HG03442 (cell line): ENCODE data around the gene GATB.

Experiments
- ATAC-seq: cut with Tn5 transposase; IDR thresholded peaks from one replicate; pipeline ENCODE4 v1.9.1; 2021; ENCODE audit warnings: mild to moderate bottlenecking, moderate library complexity; ENCODE audit not compliant: unreplicated experiment

GATB gene

DNA sequence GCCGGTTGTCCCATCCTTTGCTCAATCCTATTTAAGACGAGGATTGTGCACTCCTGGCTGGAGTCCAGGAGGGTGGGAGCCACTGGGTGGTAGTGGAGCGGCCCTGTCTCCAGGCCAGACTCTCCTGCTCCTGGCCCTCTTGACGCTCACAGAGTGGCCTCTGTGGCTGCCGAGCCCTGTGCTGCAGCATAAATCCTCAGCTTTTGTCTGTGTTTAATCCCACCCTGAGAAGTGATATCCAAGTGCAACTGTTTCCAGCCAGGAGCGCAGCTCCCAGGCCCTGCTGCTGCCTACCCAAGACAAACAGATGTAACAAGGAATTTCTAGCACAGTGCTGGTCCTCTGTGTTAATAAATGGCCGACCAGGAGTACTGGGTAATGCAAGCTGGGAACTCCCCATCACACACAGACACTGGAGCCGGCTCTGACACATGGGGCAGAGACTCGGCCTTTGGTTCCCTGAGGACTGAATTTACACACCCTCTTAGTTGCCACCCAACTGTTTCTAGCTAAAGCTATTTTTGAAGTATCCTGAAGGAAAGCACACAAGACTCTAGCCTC is 85.3 kb downstream of the GATB start:
- no peak for ATAC-seq

DNA sequence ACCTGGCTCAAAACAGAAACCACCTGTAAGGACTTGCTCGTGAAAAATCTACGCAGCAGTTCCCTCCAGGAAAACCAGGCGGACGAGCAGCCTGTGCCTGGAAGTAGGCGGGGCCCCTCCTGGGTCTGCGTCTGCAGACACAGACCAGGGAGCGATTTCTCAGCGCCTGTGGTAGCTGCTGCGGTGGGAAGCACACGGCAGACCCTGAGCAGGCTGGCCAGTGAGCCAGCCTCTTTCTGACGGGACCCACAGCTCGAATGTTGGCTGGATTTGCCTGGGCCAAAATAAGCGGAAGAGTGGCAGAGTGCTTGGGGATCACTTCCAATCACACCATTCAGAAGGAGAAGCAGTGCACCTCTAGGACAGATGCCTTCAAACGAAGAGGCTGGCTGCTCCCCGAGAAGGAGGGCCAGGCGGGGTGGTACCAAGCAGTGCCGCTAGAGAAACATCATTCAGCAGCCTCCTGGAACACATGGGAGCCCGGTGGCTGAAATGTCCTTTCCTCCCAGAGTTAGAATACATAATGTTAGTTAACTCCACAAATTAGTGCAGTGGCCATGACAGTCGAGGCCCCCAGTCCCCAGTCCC is 85.9 kb downstream of the GATB start:
- ATAC-seq = no peak

DNA sequence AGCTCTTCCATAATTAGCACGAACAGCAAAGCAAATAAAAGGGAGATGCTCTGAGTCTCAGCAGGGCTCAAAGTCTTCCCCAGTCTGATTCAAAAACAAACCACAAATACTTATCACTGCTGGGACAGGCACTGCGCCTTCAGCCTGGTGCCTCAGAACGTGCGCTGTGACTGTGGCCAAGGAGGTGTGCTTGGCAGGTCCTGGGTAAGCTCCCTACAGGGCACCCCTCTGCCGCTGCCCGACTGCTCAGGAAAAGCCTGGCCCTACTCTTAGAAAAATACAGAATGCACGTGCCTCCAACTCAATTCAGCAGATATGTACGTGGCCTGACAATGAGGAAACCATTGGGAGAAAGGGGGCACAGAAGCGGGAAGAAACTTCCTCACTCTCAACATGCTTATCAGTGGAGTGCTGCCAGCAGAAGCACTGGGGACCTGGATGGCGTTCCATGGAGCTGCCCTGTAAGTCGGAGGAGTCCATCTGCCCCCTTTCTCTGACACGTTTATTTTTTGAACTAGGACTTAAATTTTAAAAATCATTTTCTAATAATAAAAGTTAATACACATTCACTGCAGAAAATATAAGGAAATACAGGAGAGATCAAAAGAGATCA is 86.8 kb downstream of the GATB start:
- no peak for ATAC-seq

DNA sequence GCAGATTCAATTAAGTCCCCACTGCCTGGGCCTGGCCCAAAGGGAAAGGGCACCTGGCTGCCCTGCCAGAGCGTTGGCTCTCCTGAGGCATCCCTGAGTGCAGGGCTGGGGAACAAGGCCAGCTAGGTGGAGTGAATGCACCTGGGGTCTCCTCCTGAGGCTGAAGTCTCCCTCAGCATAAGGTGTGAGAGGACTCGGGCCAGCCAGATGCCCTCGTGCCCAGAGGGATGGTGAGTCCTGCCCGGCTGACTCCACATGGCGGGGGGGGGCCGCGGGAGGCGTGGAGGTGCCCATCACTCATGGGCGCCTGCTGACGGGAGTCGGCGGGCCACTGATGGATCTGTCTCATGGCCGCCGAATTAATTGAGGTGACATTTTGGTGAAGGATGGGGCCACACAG is 87.8 kb downstream of the GATB start:
- ATAC-seq = no peak

DNA sequence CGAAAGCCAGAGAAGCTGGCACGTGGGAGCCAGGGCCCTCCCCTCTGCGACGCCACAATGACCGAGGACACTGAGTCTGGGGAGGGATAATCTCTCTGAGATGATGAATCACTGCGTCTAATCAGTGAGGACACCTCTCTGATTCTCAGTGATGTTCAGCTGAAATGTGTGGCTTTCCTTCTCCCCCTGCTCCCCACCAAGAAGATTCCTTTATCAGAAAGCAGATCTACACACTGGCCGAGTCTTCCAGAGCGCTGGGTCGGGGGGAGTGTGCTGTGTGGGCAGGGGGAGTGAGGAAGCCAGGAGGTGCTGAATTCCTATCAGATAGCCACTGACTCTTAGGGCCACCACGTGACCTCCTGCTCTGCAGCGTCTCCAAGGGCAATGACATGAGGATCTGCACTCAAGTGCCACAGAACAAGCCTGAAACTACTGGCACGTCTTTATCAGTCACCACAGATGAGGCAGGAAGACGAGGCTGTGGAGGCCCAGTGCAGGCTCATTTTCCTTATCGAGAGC is 89.2 kb downstream of the GATB start:
- no peak for ATAC-seq

DNA sequence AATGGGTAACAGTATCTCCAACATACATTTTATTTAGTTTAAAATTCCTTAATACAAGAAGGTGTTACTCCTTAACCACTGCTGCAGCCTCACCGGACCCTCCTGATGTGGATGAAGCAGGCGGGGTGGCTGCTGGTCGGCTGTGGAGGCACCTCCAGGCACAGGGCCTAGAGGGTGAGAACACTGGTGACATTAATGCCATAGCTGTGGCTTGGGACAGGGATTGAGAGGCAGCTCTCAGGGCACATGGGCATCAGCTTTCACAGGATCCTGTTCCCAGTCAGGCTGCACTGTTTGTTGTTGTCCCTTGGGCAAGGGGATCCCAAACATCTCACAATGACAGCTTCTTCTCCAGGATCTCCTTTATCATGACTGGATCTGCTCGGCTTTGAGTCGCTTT is 90.0 kb downstream of the GATB start:
- no peak for ATAC-seq

DNA sequence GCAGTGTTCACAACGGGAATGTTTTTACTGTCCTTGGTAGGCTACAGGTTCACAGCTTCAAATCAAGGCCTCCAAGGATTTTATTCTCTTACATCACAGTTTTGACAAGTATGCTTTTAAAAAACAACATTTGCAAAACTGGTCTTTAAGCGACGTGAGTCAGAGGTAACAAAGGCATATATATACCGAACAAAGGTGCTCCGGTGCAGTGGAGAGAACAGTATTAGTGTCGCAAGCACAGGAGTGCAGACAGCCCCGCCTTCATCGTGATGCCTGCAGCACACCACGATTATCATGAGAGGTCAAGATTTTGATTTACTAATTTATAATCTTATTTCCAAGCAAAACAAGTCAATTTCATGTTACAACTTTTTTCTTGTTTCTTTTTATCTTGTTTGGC is 90.8 kb downstream of the GATB start:
- no peak for ATAC-seq

DNA sequence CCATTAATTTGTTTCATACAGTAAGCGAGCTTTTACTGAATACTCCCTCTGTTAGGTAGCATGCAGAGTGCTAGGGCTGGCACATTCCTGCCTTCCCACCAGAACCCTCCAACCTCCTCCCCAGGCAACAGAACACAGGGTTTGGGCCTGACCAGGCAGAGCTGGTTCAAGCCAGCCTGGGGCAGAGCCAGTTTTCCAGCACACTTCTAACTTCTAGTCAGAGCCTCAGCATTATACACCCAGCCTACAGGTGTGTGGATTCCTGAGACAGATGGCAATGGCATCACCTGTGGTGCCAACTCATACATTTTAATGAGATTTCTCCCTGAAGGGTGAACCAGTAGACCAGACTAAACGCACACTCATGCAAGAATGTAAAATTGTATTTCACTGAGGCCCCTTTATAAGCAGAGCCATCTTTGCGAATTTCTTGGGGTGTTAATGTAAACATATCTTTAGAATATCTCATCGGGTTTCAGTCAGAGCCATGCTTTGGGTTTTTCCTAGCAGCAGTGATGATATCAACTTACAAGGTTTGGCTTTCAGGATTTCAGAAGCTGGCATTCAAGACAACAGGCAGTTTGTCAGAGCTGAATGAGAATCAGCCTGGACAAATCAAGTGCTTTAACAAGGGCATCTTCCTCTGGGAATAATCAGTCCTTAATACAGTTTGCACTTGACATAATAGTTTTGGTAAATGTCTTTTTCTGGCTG is 92.0 kb downstream of the GATB start:
- no peak for ATAC-seq

DNA sequence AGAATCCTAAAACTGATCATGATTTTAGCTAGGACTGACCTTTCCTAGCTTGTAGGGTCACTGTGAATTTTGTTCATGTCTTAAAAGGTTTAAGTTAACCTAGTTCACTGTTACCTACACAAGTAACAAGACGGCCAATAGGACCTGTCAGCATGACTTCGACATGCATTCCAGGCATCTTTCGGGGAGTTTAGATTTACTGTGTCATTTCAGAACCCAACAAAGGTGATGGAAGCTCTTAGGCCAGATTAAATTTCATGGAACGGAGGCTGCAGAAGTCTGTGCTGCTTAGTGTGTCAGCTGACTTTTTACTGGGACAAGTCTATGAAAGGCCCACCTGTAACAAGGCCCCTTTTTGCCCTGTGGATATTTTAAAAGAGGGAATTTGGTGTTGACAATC is 93.1 kb downstream of the GATB start:
- no peak for ATAC-seq

DNA sequence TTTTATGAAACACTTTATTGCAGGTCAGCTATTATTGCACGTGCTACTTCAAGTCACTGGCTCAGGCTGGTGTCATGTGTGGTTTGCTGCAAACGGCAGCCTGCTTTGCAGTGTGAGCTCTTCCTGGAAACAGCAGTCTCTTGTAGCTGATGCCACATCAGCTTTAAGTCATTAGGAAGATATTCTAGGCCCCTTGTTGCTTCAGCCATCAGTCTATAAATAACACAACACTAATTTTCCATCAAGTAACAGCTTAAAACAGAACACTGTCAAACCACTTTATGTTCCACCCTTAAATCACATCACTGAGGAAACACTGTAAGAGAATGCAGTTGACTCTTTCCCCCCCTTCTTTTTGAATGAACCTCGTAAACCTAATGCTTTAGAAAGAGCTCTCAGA is 93.8 kb downstream of the GATB start:
- no peak for ATAC-seq

DNA sequence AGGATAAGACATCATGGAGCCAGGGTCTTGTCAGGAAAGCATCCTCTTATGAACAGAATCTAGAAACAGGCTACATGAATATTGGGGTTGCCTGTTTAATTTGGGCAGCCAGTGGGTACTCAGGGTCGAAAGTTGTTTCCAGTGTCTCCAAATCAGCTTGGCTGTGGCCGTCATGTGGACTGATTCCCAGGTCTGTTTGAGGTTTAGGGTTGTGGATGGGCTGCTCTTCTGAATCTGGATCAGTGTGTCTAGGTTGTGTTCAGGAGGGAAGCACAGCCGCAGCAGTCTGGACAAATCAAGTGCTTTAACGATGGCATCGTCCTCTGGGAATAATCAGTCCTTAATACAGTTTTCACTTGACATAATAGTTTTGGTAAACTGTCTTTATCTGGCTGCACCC is 94.3 kb downstream of the GATB start:
- ATAC-seq = no peak

DNA sequence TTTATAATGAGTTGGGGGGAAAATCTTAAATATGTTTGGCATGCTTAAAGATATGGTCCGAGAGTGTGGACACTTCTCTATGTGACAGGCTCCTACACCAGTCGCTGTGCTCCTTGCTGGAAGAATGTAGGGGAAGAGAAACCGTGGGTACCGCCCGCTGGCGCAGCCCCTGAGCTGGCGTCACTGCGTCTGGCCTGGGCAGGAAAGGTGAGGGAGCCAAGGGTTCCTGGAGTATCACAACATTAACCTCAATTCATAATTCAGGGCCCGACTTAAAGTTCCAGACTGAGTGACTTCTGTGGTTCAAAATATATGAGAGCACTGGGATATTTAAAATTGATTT is 95.1 kb downstream of the GATB start:
- ATAC-seq = no peak

DNA sequence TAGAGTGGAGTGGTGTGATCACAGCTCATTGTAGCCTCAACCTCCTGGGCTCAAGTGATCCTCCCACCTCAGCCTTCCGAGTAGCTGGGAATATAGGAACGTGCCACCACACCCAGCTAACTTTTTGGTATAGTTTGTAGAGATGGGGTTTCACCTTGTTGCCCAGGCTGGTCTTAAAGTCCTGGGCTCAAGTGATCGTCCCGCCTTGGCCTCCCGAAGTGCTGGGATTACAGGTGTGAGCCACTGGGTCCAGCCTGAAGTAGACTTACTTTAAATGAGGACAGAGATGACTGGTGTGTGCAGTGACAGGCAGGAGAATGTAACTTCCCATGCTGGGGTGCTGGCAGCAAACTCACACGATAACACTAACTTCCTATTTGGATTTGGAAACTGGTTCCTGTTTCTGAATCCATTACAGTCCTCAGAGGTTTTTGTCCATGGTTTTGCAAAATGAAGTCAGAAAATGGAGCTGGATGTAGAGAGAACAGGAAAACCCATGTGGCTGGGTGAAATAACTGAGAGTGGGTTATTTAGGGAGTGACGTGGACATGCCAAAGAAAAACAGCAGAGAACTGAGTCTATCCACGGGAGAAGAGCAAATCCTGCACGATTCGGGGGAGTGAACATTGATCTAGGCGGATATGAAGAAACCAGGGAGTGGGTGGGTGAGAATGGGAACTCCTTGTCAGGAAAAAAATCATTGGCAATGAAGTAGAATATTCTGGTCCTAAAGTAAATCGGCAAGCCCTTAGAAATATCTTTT is 95.6 kb downstream of the GATB start:
- no peak for ATAC-seq

DNA sequence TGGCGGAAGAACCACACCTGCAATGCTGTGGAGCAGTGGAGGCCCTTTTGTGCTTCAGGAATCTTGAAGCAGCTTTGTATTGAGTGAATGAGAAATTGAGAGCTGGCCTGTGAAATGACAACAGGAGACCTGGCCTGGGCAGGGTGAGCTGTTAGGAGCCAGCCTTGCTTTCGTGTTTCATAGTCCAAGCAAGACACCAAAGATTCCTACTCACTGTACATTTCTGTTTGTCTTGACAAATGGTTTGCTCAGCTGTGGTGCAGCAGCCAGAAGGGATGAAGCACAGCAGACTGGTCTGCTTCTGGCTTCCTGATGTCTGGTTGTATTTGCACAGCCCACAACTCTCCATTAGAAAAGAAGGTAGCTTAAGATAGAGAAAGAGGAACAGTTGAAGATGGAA is 96.5 kb downstream of the GATB start:
- ATAC-seq = no peak

DNA sequence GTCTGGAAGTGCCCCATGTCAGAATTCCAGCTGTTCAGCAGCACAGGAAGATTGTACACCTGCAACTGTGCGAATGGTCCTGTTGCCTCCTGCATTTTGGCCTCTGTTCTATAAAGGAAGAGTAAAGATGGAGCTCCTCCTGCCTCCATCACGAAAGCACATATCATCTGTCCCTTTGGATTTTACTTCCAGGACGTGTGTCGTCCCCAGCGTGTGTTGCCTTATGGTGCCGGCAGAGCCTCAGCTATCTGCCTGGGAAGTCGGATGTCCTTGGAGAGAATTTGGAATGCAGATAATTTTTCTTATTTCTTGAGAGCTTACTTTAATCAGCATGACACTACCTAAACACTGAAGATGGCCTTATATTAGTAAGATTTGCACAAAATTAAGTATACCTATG is 97.7 kb downstream of the GATB start:
- no peak for ATAC-seq

DNA sequence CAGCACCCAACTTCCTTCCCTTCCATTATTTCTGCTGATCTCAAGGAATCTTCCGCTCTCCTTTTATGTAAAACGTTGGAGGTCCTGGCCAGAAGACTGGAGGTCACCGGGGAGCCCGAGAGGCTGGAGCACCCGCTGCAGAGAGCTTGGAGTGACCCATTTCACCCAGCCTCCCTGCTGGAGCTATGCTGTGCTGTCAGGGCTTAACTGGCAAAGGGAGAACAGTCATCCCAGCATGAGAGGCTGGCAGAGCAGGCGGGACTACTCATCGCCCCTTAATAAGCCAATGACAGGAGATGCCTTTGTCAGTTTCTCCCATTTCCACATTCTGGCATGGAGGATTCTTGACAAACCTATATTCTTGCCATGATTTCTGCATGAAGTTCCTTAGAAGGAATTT is 98.9 kb downstream of the GATB start:
- ATAC-seq = no peak

DNA sequence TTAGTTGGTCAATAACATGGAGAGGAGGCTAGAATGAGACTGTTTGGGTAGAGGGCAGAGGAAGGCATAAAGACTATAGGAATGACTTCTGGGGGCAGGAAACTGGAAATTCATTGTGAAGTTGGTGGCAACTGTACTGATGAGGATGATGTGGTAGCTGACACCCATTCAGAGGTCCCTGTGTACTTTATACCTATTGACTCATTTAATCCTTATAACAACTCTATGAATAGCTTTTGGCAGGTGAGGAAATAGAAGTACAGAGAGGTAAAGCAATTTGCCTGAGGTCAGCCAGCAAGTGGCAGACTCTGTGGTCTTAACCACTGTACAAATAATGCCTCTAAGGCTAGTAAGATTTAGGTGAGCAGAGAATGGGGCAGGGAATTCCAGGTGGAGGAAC is 100.1 kb downstream of the GATB start:
- no peak for ATAC-seq

DNA sequence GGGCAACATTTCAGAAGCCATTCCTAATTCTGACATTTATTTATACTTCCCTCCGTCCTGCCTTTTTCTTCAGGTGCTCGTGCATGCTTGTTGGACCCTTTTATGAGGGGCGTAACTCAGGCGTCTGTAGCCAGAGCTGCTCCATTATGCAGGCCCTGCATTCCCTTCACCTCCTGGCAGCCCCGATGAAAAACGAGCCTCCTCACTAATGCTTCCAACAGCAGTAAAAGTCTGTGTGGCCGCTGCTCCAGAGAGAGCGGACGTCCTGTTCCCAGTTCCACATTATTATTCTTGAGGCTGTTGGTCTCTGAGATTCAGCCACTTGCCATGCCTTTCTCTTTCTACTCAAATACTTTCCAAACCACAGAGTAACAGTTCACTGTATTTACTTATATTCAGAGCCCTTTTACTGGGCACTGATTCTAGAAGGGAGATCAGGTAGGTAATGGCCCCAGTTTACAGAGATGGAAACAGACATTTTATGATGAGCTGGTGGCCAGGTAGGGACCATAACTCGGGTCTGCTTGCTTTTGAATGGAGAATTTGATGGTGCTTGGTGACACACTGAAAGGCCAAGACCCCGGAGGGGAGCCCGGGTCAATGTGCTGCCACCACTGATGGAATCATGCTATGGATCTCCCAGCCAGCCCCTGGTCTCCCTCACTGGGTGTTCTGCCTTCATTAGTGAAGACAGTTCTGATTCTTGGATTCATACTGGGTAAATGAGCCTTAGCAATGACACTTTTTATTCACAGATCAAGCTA is 101.0 kb downstream of the GATB start:
- no peak for ATAC-seq

DNA sequence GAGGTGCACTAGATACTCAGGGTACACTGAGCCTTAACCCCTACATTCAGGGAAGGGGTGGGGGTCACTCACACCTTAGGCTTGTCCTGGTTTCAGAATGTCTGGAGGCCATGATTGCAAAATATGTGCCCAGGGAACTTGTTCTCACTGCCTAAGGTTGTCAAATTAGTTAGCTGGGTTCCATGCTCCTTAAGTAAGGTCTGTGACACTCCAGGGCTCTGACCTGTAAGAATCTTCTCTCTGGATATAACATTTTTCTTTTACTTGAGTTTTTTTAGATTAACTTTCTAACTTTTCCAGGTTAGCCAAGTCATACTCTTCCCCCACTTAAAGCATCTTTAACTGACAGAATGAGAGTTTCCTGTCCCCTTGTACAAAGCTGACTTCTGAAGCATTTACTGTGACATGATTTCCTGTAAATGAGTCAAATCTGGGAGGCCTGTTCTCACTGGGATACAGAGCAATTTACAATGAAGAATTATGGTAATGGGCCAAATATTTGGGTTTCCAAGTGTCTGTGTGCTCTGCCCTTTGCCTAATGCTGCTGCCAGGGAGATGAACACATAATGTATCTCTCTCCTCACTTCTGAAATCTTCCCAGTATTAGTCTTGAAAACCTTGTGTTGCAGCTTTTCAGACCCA is 101.7 kb downstream of the GATB start:
- peak; percentile 61 for ATAC-seq

DNA sequence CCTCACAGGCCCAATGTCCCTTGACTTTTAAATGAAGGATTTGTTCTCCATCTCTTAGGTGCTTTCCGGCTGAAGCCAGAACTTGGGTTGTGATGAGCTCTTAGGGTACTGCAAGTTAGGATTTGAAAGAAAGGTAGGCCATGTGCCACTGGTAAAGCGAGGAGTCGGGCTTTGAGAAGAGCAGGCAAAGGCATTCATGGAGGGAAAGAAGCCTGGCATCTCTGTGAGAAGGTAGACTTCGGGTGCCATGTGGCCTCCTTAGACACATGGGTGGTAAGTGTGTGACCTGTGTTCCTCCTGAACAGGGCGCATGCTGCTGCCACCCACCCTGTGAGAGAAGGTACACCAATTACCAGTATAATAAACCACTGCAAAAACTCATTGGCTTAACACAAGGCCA is 102.9 kb downstream of the GATB start:
- no peak for ATAC-seq
